Activated naive CD4-positive, alpha-beta T cell treated with anti-CD3 and anti-CD28 coated beads, Interleukin-2, amount 50 U/mL, for 72 hours (primary cell): ENCODE results near the gene PPIG. TPM values are rescaled to one million over a fixed set of nuclear protein-coding genes. Genes with fewer than 3 reads are reported as not detected.

Experiments used
- ATAC-seq, 2 donors: fragments of 150-1000 bp; cut with Tn5 transposase; 2 replicates each; pipeline ENCODE4 v1.10.0; 2021; ENCODE audit warnings: mild to moderate bottlenecking in 2 of 2, moderate library complexity in 2 of 2
- DNase-seq, 2 donors: peaks; one replicate each; pipeline ENCODE4 v3.0.0; 2021 to 2022; ENCODE audit warnings: low spot score in 2 of 2
- H3K27ac Mint-ChIP-seq, 2 donors: one replicate each; pipeline ENCODE4 v1.8.0; 2022; ENCODE audit warnings: mild to moderate bottlenecking in 2 of 2, mixed read lengths in 2 of 2
- H3K36me3 Mint-ChIP-seq, 2 donors: one replicate each; pipeline ENCODE4 v1.8.0; 2022; ENCODE audit warnings: mixed read lengths in 2 of 2
- H3K9me3 Mint-ChIP-seq, 2 donors: one replicate each; pipeline ENCODE4 v1.8.0; 2022; ENCODE audit warnings: mixed read lengths in 2 of 2
- total RNA-seq, 2 donors: library from RNA; stranded (reverse); gene quantifications; one replicate each; pipeline ENCODE4 v1.2.3, GENCODE V29; 2022

Gene PPIG
- total RNA-seq, 2 donors from 2014 or later, result 55.3 to 76.8 TPM

DNA sequence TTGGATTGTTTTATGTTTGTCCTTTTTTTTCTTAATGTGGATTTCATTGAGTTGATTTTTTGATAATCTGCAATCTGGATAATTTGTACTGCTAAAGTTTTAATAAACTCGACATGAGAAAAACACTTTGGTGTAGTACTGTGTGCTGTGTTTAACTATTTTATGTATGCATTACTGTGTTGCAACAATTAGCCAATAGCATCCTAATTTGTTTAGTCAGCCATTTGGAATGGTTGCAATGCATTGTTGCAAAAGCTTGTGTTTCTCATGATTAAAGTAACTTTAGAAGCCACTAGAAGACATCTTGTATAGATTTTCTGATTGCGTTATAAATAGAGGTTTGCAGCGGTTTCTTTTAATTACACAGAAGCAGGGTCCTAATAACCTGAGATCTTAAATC is 53.5 kb downstream of the PPIG start:
- H3K36me3 Mint-ChIP-seq, result peaks cover 6 to 9% of the 10 kb centered on the region in 2 donors
- DNase-seq (no peak), ATAC-seq (no peak)
- no peaks in the 10 kb centered on the region for H3K9me3 Mint-ChIP-seq
- no peak overlapping the region for H3K27ac Mint-ChIP-seq

DNA sequence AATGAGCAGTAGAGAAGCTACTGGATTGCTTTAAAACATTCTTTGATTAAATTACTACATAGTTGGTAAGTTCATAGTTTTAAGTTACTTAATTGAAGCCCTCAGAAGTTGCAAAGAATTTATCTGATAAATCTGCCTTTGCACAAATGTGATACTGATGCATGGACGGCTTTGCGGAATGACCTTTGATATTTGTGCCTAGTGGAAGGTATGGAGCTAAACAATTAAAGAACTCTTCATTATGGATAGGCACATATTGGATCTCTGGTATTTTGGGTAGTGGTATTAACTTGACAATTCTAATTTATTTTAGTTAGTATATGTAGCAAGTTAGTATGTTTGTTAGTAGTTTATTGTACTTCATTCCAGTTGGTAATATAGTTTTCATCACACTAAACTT is 56.0 kb downstream of the PPIG start:
- ATAC-seq, result no peak
- Mint-ChIP-seq H3K36me3 (no peaks in the 10 kb centered on the region), H3K27ac (no peak overlapping the region), H3K9me3 (peaks cover 0 to 3% of the 10 kb centered on the region in 2 donors)
- no peak for DNase-seq

DNA sequence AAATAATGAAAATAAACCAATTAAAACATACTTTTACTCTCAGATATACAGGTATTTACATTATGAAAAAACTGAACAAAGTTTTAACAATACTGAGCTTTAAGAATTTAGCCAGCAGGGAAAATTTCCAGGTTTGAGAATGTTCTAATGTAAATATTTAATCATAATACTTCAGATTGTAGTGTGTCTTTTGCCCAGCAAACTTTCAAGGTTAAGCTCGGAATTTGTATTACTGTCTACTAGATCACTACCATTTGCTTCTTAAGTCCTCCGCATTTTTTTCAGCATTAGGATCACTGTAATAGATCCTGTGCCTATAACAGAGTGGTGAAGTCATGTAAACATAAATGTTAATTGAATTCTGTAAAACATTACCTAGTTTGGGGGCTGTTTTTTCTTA is 57.3 kb downstream of the PPIG start:
- Mint-ChIP-seq H3K27ac (no peak overlapping the region), H3K9me3 (peaks cover 0 to 3% of the 10 kb centered on the region in 2 donors), H3K36me3 (no peaks in the 10 kb centered on the region)
- no peak for DNase-seq
- ATAC-seq, result no peak

DNA sequence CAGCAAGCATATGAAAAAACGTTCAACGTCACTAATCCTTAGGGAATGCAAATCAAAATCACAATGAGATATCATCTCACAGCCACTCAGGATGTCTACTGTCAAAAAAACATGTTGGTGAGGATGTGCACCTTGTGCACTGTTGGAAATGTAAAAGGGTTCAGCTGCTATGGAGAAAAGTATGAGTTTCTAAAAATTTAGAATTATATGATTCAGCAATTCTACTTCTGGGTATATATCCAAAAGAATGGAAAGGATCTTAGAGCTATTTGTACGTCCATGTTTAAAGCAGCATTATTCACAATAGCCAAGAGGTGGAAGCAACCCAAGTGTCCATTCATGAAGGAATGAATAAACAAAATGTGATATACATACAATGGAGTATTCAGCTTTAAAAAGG is 60.0 kb downstream of the PPIG start:
- H3K27ac Mint-ChIP-seq, result no peak overlapping the region
- H3K36me3 Mint-ChIP-seq, result no peaks in the 10 kb centered on the region
- ATAC-seq (no peak), DNase-seq (no peak)
- H3K9me3 Mint-ChIP-seq, result peaks cover 0 to 3% of the 10 kb centered on the region in 2 donors

DNA sequence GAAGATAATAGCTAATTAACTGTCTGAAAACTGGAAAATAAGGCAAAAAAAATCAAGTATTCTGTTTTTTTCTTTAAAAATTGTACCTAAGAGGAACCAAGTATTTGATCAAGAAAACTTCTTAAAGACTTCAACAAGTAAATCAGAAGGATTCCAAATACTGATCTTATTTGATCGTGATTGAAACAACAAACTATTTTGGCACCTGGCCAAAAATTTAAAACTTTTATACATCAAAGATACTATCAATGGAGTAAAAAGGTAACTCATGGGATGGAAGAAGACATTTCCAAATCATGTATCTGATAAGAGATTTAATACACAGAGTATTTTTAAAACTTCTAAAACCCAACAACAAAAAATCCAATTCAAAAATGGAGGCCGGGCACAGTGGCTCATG is 63.3 kb downstream of the PPIG start:
- no peak overlapping the region for H3K27ac Mint-ChIP-seq
- no peaks in the 10 kb centered on the region for H3K36me3 Mint-ChIP-seq
- DNase-seq (no peak), ATAC-seq (no peak)
- H3K9me3 Mint-ChIP-seq, result peaks cover 0 to 3% of the 10 kb centered on the region in 2 donors

DNA sequence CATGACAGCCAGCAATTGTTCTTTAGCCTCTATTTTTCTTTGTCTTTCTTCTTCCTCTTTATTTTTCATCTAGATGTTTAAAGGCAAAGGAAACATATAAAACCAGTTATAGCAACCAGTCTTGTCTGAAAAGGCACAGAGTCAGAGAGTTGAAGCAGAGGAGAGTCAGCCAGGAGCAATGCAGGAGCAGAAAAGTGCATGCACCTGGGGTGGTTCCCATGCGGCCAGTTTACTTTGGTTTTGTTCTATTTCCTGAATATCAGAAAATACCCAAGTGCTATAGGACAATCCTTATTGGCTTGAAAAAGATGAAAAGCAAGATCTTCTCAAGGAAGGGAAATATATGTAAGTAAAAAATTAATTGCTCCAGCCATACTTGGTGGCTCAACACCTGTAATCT is 65.1 kb downstream of the PPIG start:
- DNase-seq (no peak), ATAC-seq (no peak)
- peaks cover 0 to 2% of the 10 kb centered on the region in 2 donors for H3K9me3 Mint-ChIP-seq
- no peak overlapping the region for H3K27ac Mint-ChIP-seq
- no peaks in the 10 kb centered on the region for H3K36me3 Mint-ChIP-seq

DNA sequence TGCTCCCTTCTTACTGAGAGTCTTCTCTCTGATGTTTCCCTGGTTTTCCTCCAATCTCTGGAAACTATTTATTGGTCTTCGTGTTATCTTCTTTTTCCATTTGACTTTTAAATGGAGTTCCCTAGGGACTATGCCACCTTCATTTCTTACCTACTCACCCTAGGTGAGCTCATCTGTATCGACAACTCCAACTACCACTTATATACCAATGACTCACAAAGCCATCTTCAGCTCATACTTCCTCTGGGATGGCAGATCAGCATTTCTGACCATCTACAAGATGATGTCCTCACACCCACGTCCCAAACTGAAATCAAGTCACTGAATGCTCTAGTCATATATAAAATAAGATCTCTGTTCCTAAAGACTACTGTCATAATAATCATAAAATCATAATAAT is 69.5 kb downstream of the PPIG start:
- ATAC-seq, result peak in 1 of 2 donors; percentile 38
- H3K27ac Mint-ChIP-seq, result no peak overlapping the region
- no peaks in the 10 kb centered on the region for H3K36me3 Mint-ChIP-seq
- no peak for DNase-seq
- H3K9me3 Mint-ChIP-seq, result no peaks in the 10 kb centered on the region

DNA sequence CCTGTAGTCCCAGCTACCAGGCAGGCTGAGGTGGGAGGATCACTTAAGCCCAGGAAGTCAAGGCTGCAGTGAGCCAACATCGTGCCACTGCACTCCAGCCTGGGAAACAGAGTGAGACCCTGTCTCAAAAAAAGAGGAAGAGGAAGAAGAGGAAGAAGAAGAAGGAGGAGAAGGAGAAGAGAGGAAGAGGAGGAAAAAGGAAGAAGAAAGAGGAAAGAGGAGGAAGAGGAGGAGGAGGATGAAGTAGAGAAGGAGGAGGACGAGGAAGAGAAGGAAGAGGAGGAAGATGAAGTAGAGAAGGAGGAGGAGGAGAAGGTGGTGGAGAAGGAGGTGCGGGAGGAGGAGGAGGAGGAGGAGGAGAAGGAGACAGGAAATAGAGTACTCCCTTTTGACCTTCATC is 72.0 kb downstream of the PPIG start:
- ATAC-seq, result no peak
- DNase-seq, result no peak
- H3K9me3 Mint-ChIP-seq, result no peaks in the 10 kb centered on the region
- peak overlapping the region in 1 of 2 donors; percentile 46 for H3K27ac Mint-ChIP-seq
- H3K36me3 Mint-ChIP-seq, result no peaks in the 10 kb centered on the region

DNA sequence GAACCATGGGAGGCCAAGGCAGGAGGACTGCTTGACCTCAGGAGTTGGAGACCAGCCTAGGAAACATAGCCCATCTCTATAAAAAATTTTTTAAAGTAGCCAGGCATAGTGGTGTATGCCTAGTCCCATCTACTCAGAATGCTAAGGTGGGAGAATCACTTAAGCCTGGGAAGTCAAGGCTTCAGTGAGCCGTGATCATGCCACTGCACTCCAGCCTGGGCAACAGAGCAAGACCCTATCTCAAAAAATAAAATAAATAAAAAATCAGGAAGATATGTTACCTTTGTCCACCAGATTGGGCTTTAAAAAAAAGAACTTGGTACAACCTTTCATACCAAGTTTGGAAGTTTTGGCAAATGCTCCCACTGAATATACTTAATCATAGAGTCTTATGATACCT is 74.7 kb downstream of the PPIG start:
- DNase-seq (no peak), ATAC-seq (no peak)
- Mint-ChIP-seq H3K36me3 (no peaks in the 10 kb centered on the region), H3K27ac (no peak overlapping the region), H3K9me3 (no peaks in the 10 kb centered on the region)

DNA sequence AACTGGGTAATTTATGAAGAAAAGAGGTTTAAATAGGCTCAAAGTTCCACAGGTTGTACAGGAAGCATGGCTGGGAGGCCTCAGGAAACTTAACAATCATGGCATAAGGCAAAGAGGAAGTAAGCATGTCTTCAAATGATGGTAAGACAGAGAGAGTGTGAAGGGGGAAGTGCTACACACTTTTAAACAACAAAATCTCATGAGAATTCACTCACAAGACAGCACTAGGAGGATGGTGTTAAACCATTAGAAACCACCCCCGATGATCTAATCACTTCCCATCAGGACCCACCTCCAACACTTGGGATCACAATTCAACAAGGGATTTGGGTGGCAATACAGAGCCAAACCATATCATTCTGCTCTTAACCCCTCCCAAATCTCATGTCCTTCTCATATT is 75.2 kb downstream of the PPIG start:
- no peaks in the 10 kb centered on the region for H3K36me3 Mint-ChIP-seq
- DNase-seq, result no peak
- H3K9me3 Mint-ChIP-seq, result no peaks in the 10 kb centered on the region
- no peak for ATAC-seq
- H3K27ac Mint-ChIP-seq, result no peak overlapping the region

DNA sequence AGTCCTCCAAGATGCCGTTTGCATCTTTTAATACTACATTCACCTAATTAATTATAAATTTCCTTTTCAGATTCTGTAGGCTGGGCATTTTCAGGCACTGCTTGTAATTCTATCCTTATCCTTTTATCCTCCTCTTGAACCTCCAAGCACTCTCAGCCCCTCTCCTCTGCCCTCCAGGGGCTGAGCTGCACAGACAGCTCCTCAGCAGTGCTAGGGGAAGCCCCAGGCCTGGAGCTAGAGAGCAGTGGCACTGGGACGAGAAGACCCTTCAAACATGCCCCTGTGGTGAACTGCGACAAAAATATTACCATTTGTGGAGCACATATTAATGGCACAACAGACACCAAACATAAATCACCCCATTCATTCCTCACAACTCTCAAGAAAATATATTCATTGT is 77.1 kb downstream of the PPIG start:
- ATAC-seq (no peak), DNase-seq (no peak)
- Mint-ChIP-seq H3K36me3 (no peaks in the 10 kb centered on the region), H3K27ac (no peak overlapping the region), H3K9me3 (no peaks in the 10 kb centered on the region)

DNA sequence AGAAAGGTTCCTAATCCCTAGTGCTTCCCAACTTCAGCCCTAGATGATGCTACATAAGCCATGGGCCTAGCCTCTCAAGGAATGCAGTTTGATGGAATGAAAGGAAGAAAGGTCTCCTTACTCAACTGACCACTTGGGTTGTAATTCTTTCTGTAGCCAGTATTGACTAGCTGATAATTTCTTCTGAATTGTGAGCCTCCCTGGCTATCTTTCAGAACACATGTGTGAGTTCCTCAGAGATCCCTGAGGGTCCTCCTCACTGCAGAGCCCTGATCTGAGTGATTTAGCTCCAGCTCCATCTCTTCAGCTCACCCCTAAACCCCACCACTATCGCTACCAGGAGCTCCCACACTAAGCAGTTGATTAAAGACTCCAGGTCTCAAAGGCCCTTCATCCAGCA is 78.6 kb downstream of the PPIG start:
- no peaks in the 10 kb centered on the region for H3K9me3 Mint-ChIP-seq
- no peak for ATAC-seq
- no peak for DNase-seq
- no peak overlapping the region for H3K27ac Mint-ChIP-seq
- H3K36me3 Mint-ChIP-seq, result no peaks in the 10 kb centered on the region

DNA sequence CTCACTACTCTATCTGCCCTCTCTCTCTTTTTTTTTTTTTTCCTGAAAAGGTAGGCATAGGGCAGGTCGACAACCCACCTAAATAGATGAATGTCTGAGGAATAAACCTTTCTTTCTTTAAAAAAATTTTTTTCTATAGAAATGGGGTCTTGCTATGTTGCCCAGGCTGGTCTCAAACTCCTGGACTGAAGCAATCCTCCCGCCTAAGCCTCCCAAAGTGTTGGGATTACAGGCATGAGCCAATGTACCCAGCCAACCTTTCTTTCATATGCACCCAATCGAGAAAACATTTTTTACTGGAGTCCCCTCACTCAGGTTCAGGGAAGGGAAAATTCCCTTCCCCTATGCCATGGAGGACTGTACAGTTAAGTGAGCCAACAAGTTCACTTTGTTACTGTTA is 79.1 kb downstream of the PPIG start:
- Mint-ChIP-seq H3K9me3 (no peaks in the 10 kb centered on the region), H3K36me3 (no peaks in the 10 kb centered on the region), H3K27ac (no peak overlapping the region)
- ATAC-seq (no peak), DNase-seq (no peak)

DNA sequence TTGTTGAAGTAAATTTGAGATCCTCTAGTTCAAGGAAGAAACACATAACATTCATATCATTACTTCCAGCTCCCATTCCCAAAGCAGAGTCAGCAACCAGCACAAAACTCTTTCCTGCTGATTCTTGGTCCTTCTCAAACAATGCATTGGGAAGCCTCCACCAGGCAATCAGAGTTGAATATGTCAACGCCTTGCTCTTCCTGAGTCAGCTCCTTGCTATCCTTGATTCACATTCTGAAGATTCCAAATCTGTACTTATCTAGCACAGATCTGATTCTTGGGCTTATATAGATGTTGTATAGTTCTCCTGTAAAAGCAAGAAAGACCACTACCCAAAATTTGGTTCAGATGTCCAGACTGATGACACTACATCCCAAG is 80.4 kb downstream of the PPIG start:
- no peaks in the 10 kb centered on the region for H3K36me3 Mint-ChIP-seq
- ATAC-seq (no peak), DNase-seq (no peak)
- H3K9me3 Mint-ChIP-seq, result no peaks in the 10 kb centered on the region
- no peak overlapping the region for H3K27ac Mint-ChIP-seq

DNA sequence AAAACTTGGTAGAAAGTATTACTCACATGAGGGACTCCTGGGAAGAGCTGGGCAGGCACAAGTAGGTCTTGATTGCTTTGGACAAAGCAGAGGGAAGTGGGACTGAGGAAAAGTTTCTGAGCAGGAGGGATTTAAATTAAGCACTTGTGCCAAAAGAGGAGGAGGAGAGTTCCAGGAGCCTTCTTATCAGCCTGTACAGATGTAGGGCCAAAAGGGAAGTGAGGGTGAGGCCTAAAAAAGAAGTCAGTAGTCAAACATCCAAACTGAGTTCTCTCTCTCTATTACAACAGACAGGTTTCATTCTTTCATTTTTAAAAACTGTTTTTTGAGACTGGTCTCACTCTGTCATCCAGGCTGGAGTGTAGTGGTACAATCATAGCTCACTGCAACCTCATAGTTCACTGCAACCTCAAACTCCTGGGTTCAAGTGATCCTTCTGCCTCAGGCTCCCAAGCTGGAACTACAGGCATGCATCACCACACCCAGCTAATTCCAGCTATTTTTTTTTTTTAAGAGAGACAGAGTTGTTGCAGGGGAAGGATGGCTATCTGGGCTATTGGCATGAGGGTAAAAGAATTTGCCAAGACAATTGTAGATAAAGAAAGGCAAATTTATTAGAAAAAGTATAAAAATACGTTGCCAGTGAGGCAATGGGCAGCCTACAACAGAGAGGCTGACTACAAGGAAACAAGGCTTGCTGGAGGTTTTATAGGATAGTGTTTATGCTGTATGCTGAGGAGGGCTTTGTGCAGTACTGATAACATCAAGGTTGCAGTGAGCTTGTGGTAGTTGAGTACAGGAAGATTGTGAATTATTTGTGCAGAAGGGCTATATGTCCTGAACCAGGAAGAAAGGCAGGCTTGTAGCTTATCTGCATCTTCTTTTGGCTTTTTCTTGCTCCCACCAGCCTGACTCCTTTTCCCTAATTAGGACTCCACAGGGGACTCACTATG is 81.1 kb downstream of the PPIG start:
- ATAC-seq (no peak), DNase-seq (no peak)
- H3K9me3 Mint-ChIP-seq, result no peaks in the 10 kb centered on the region
- H3K27ac Mint-ChIP-seq, result peak overlapping the region in 1 of 2 donors; percentile 2
- H3K36me3 Mint-ChIP-seq, result no peaks in the 10 kb centered on the region

DNA sequence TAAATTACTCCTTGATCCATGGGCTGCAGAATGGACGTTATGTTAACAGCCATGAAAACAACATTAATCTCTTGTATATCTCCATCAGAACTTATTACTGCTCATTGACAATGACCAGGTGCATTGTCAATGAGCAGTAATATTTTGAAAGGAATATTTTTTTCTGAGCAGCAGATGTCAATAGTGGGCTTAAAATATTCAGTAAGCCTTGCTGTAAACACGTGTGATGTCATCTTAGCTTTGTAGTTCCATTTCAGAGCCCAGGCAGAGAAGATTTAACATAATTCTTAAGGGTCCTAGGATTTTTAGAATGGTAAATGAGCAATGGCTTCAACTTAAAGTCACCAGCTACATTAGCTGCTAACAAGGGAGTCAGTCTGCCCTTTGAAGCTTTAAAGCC is 83.4 kb downstream of the PPIG start:
- Mint-ChIP-seq H3K36me3 (no peaks in the 10 kb centered on the region), H3K9me3 (no peaks in the 10 kb centered on the region), H3K27ac (no peak overlapping the region)
- no peak for DNase-seq
- no peak for ATAC-seq

DNA sequence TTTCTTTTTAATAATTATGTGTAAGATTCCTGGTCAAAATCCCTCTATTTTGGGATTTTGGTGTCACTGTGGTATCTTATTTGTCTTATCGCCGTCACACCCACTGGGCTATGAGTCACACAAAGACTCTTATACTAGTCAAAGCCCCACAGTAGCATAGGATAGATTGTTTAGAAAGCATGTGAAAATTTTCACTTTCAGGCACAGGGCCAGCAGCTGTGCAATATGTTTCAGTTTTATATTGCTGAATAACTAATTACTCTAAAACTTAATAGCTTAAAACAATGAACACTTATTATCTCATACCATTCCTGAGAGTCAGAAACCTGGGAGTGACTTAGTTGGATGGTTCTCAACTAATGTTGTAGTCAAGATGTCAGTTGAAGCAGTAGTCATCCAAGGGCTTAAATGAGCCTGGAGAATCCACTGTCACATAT is 86.1 kb downstream of the PPIG start:
- Mint-ChIP-seq H3K27ac (no peak overlapping the region), H3K9me3 (no peaks in the 10 kb centered on the region), H3K36me3 (no peaks in the 10 kb centered on the region)
- peak in 1 of 2 donors; percentile 62 for ATAC-seq
- no peak for DNase-seq

DNA sequence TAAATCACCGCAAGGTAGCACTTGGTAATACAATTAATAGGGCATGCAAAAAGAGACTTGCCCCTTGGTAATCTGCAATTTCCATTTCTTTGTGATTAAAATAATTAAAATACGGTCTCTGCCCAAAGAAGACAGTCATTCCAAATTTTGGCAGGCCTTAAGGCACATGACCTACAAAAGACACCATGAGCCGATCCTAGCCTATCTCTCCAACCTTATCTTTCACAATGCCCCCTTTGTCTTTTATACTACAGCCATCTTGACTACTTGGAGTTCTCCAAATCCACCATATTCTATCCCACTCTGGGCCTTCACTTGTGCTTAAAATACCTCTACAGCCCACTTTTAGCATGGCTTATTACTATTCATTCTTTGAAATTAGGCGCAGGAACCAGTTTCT is 86.8 kb downstream of the PPIG start:
- ATAC-seq, result no peak
- H3K36me3 Mint-ChIP-seq, result no peaks in the 10 kb centered on the region
- no peak for DNase-seq
- no peaks in the 10 kb centered on the region for H3K9me3 Mint-ChIP-seq
- no peak overlapping the region for H3K27ac Mint-ChIP-seq
